Glomerular endothelial cell (primary cell): ENCODE measurements around the gene CAMK2D. TPM values are rescaled to one million over a fixed set of nuclear protein-coding genes. Genes with fewer than 3 reads are reported as not detected.

Experiments used
- DNase-seq: peaks from one replicate; pipeline ENCODE4 v3.0.0-alpha.2; 2011; ENCODE audit warnings: low read depth, low spot score; ENCODE audit errors: extremely low read depth
- total RNA-seq: library from RNA; depleted of rRNA; stranded (reverse); fragments of >200 nt; gene quantifications from 2 replicates; pipeline ENCODE4 v1.2.3, GENCODE V29; 2015

CAMK2D gene
- total RNA-seq, 1 donor from 2014 or later, result 24.1 TPM

DNA sequence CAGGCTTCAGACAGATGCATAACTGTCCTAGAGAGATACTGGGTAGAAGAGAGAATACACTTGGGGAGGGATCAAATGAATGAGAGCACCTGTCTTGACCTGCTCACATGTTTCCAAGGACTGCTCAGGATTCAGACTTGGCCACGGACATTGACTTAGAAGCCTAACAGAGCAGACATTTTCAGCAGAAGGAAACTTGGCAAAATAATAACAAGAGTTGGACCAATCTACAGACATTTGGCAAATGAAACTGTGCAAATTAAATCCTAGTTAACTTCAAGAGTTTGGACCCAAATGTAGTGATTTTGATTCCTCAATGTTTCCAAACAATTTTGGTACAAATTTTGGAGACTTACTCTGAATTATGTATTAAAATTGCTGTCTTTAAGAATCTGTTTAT, 223.9 kb downstream of the CAMK2D start:
- no peak for DNase-seq

DNA sequence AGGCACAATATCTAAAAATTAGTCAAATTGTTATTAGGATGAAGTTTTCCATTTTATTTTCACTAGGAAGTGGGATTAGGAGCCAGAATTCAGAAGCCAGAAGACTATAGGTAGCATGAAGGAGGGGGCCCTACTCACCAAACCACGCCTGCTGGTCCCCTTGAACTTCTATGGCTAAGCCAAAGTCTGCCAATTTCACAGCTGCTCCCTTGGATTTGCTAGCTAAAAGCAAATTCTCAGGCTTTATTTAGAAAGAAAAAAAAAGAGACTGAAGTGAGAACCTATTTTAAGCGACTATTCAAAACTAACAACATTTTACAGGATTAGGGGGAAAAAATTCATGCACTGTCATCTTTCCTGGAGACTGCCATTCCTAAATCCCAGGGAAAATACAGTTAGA, 224.3 kb downstream of the CAMK2D start:
- DNase-seq, result no peak

DNA sequence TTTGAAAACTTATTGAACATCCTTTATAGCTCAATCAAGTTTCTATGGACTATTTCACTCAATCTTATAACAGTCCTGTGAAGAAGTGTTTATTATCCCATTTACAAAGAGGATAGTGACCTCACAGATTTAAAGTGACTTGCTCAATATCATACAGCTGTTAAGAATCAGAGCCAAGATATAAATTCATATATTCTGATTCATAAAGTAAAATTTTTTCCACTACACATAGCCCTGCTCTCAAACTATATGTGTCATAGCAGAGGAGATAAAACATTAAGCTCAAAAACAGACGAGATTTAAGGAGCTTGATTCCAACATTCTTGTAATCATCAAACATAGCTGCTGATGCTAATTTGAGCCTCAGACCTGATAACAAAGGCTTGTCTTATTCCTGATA, 226.8 kb downstream of the CAMK2D start:
- no peak for DNase-seq

DNA sequence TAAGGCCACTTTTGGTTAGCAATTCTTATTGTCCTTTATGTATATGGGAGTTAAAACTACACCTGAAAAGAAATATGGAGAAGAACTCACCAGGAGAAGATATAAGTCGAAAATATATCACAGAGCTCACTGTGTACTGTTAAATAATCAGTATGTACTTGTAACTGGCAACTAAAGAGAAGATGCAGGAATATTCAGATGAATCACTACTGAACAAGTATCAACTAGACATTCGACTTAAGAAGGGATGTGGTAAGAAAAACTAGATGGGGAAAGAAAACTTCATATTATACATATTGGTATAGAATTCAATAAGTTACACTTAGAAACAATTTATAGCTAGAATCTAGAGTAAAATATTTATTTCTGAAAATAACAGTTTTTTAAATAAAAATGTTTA, 230.0 kb downstream of the CAMK2D start:
- no peak for DNase-seq

DNA sequence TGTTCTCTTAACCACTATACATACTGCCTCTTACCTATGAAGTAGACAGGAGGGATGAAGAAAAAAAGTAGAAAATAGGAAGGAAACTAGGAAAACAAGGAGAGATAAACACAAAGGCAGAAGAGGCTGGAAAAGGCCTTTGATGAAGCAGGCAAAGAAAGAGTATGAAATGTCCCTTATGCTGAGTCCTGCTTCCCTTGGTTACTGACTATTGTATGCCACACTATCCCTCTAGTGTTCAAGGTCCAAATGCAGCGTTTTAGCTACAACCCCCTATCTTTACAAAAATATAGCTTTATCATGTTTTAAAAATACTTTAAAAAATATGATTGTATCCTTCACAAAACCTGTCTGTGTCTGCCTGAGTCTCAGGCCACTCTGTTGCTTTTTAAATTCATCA, 233.1 kb downstream of the CAMK2D start:
- DNase-seq, result no peak

DNA sequence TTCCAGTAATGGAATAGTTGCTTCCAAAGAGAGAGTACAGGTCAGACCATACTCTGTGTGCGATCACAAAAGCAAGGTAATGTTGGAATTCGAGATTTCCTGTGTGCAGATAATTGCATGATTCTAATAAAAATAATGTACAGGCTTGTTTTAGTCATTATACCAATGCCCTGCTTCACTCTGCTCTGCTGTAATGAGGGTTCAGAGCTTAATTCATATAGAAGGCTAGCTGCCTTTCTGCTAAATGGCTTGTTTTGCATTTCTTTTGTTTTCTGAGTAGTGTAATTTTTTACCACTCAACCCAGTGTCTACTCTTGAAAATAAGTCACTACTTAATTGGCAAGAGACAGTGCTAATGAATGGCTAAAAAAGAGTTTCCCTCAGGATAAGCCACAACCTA, 236.0 kb downstream of the CAMK2D start:
- DNase-seq, result no peak

DNA sequence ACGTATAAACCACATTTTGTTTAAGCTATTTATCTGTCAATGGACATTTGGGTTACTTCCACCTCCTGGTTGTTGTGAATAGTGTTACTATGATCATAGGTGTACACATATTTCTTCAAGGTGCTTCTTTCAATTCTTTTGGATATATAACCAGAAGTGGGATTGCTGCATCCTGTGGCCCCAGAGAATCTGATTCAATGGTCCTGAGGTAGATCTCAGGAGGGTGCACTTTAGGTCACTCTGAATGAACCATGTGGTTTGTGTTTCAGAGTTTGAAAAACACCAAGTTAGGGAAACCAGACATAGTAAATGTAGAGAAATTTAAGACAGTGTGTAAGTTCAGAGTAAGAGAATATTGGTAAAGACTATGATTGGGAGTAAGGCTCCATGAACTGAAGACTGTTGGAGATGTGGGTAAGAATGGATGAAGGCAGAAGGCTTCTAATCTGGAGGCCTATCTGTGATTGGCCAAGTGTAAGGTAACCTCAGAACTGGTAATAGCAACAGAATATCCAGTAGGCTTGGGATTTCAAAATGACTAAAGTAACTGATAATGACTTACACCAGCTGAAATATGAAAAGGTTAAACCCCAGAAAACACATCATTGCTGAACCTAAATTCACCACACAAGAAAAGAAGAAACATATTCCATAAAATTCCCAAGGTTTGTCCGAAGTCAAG, 236.9 kb downstream of the CAMK2D start:
- DNase-seq, result no peak

DNA sequence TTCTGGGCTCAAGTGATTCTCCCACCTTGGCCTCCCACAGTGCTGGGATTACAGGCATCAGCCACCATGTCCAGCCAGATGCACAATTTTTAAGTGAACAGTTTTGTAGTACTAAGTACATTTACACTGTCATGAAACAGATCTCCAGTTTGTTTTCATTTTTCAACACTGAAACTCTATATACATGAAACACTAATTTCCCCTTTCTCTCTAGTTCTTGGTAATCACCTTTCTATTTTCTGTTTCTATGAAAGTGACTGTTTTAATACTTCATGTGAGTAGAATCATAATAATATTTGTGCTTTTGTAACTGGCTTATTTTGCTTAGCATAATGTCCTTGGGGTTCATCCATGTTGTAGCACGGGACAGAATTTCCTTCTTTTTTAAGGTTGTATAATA, 237.4 kb downstream of the CAMK2D start:
- no peak for DNase-seq

DNA sequence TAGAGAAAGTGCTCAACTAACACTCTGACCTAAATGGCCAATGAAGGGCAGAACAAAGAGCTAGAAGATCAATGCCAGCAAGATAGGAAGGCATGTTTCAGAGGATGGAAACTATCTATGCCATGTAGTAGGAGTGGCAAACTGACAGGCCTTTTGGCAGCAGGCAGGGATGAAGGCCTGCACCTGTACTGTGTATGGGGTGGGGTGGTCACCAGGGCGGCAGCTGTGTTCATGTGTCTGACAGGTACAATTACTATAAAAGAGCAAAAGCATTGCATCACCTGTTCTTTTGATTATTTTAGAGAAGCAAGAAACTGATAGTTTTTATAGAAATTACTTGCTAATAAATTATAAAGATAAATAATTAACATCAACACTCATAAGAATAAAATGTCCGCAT, 239.1 kb downstream of the CAMK2D start:
- no peak for DNase-seq

DNA sequence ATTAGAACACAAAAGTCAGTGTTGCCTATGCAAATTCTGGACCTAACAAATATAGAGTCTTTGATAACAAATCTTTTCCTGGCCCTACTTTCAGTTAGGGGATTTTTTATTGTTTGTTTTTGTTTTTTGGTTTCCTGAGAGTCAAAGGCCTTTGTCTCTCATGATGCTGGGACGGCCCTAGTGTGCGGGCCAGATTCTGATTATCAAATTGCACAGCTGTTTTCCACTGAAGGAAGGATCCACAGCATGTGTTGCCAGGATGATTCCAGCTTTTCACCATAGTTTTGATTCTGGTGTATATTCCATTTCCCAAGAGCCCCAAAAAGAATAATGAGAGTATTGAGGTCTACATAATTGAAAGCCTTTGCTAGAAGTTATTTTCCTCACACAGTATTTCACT, 248.2 kb downstream of the CAMK2D start:
- DNase-seq, result no peak

DNA sequence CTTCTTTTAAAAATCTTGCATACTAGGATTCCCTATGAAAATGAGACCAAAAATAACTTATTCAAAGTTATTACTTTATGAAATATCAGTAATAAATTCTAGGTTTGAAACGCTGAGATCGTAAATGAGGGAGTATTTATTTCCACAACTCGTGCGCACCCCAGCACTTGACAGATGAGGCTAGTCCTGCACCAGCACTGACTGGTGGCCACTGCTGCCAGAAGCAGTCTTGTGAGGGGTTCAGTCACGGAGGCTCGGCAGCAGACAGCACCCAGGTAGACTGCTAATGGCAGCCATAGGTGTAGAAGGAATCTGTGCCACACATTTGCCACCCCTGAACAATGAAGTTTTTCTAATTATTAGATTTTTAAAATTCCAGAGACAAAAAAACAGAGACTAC, 248.7 kb downstream of the CAMK2D start:
- no peak for DNase-seq

DNA sequence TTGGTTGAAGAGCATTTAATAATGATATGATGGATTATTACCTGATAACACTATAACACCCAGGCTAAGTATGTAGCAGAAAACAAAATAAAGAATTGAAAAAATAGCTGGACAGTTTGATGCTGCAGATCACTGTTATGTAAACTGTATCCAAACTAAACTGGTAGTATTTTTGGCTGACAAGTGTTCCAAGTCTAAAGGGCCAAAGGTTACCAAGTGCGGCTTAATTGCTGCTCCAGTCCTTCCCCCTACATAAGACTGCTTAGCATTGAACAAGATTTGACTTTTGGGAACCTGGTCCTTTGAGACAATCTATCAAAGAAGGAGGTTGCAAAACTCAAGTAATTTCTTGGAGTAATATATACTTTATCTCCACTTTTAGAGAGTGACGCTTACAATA, 249.6 kb downstream of the CAMK2D start:
- no peak for DNase-seq

DNA sequence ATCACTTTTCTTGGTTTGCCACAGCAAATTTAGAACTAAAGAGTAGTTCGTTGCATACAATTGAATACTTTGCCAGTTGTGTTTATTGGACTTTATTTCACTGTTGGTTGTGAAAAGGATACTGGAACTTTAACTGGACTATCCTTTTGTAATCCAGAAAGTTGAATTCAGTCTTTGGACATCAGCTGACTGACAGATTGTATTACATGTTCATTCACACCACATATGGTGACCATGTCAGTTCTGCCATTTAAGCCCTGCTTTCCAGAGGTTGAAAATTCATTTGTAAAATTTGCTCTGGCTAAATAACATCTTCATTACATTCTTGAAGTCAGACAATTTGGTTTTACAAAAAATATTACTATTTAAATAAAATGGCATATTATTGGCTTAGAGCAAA, 251.7 kb downstream of the CAMK2D start:
- no peak for DNase-seq

DNA sequence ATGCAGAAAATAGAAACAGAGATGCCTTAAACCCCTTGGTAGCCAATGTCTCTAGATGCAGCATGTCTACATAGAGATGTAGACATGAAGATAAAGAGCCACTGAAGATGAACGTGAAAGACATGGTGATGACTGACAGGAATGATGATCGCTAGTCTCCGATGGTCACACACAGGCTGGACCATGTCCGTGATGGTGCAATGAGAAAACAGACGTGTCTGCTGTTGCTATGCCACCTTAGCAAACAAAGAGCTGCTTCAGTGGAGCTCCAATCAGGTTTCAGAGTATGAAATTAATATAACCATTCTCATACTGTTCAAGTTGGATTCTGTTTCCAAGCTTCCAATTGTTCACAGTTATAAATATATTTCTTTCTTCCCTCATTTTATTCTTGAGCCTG, 256.5 kb downstream of the CAMK2D start:
- DNase-seq, result no peak

DNA sequence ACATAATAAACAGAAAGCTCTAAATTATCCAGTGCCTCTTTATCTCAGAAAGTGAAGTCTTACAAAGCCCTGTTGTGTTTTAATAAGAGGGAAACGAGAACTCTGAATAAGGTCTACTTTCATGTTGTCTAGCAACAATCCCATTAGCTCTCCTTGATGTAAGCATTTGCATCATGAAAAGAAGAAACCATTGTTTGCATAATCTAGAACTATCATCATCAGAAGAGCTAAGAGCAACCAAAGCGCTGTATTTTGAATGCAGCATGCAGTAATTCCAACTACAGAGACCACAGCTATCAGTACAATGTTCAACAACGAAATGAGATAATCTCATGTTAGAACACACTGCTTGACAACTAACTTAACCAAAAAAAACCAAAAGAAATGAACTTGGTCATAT, 257.1 kb downstream of the CAMK2D start:
- no peak for DNase-seq

DNA sequence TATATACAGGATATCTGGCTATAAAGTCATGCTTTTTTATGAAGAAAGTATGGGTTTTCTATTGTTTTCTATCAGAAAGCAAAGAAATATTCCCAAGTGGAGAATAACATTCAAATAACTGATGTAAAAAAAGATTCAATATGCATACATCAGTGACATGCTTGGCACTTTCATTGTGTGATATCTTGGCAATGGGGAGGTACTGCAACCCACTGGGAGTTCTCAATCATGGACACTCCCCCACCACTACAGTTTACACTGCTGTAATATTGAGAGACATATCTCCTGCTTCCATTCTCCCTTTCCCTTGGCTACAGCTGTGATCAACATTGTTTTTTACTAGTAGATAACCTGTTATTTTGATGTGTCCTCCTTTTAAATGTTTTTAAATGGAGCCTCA, 257.8 kb downstream of the CAMK2D start:
- no peak for DNase-seq

DNA sequence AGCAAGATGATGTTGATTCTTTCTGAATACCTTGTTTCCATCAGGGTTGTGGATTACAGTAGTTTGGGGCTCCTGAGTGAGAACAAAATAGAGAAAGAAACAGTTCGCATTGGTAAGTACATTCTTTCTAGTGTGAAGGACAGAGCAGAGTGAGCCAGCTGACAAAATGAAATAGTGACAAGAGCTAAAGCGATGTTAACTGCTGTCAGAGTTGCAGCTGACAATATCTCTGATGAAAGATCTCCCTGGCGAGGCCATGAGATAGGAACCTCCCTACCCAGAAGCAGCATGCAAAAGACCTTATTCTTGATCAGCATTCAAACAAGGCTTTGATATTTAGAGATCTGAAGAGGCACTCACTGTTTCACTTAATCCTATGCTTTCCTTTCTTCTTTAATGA, 258.6 kb downstream of the CAMK2D start:
- no peak for DNase-seq

DNA sequence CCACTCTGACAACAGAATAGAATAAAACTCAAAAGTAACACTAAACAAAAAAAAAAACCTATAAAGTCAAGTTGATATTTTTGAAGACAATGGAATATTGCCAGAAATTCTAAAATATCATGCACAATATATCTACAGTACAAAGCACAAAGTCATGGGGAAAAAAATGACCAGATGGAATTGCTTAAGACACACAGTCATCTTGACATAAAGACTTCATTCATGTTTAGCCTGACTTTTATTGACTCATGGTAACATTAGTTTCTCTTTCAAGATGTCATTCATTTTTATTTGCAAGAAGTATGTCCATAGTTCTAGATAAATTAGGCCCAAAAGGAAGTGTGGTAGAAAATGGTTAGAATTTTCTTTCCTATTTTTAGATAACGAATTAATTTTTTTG, 259.1 kb downstream of the CAMK2D start:
- no peak for DNase-seq

DNA sequence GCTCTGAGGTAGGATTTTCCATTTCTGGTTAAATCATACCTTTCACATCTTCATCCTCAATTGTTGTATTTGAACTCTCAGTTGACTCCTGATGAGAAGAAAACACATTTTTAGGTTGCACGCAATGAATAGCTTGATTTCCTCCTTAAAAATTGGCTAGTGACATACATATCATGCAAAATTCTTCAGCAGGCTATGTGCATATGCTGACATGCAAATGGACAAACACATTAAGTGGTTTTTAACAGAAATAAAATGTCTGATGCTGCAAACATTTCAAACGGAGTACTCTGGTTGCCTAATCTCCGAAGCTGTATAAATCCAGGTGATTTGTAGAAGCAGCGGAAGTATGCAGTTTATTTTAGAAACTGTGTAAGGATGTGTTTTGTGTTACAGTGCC, 261.1 kb downstream of the CAMK2D start:
- no peak for DNase-seq

DNA sequence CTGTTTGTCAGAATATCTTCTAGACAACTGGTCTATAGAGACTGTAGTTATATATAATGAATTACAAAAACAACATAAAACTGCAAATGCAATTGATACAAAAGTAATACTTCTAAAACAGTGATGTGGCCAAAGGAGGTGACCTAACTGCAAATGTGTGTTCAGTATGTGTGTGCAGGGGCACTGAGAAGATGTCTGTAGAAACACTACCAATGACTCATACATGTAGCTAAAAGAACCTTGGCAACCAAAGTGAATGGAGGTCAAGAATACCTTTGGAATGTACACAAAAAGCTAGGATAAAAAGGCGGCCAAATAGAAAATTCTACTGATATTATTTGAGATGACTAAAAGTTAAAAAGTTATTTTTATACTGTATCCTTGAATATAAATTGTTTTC, 261.8 kb downstream of the CAMK2D start:
- no peak for DNase-seq

DNA sequence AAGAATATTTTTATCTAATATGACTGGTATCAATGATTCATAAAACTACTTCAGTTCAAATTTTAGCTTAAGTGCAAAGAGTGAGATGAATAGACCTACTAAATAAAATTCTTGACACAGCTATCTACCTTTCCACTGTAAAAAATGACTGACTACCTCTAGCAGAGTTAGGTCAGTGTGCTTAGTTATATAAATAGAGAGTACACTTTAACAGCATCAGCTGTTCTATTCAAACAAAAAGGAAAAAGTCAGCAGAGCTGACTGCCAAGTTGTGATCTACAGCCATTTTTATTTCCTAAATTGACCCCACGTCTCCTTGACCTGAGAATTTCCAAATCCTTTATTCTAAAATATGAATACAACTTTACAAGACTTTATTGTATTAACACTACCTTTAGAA, 262.4 kb downstream of the CAMK2D start:
- DNase-seq, result no peak

DNA sequence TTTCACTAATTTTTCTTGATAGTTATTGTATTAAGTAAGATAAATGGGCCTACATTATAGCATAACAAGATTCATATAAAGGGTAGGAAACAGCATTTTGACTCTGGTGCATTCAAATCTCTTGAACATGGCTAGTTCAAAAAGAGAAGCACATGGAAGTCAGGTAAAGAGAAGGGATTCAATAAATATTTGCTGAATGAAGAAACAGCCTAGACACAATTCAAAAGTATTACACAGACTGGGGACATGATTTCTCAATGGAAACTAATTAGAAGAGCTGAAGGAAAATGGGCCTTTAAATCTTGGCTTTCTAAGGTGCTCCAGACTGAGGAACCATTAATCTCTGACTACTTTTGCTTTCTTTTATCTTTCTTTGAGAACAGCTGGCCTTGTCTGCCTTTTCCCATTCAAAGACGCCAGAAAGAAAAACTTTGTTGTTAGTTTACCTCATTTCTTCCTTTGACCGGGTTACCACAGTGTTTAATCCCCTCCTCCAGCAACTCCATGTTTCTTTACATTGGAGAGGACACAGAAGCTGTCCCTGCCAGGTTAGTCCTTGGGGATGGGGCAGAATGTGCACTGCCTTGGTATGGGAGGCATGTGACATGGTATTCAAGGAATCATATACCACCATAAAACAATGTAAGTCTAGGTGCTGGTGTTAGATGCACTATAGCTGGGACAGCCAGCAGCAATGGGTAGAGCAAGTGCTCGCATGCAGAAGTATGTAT, 264.2 kb downstream of the CAMK2D start:
- DNase-seq, result no peak

DNA sequence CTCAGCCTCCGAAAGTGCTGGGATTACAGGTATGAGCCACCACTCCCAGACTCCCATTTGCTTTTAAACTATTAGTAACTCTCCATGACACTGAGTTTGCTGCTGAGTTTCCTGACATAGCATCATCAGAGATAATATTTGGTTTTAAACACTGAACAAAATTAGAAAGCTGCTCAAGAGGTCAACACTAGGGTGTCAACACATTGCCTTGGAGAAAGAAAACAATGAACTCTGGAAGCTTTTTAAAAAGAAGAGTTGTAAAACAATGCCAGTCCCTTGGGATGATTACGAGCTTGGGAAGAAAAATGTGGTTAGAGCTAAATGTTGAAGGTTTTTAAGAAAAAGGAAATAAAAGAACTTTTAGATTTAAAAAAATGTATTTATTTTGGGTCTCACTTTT, 264.8 kb downstream of the CAMK2D start:
- no peak for DNase-seq
